HG03097 (cell line): ENCODE results near the gene TNN.
"Not testable (repeated sequence)": the region's sequence is repeated elsewhere in the genome, so short reads cannot be mapped to it uniquely, and the experiment has no call there.

ENCODE experiments used
- ATAC-seq: cut with Tn5 transposase; IDR thresholded peaks from one replicate; pipeline ENCODE4 v1.9.1; 2021; ENCODE audit not compliant: unreplicated experiment, low FRiP score

TNN gene, protein sequence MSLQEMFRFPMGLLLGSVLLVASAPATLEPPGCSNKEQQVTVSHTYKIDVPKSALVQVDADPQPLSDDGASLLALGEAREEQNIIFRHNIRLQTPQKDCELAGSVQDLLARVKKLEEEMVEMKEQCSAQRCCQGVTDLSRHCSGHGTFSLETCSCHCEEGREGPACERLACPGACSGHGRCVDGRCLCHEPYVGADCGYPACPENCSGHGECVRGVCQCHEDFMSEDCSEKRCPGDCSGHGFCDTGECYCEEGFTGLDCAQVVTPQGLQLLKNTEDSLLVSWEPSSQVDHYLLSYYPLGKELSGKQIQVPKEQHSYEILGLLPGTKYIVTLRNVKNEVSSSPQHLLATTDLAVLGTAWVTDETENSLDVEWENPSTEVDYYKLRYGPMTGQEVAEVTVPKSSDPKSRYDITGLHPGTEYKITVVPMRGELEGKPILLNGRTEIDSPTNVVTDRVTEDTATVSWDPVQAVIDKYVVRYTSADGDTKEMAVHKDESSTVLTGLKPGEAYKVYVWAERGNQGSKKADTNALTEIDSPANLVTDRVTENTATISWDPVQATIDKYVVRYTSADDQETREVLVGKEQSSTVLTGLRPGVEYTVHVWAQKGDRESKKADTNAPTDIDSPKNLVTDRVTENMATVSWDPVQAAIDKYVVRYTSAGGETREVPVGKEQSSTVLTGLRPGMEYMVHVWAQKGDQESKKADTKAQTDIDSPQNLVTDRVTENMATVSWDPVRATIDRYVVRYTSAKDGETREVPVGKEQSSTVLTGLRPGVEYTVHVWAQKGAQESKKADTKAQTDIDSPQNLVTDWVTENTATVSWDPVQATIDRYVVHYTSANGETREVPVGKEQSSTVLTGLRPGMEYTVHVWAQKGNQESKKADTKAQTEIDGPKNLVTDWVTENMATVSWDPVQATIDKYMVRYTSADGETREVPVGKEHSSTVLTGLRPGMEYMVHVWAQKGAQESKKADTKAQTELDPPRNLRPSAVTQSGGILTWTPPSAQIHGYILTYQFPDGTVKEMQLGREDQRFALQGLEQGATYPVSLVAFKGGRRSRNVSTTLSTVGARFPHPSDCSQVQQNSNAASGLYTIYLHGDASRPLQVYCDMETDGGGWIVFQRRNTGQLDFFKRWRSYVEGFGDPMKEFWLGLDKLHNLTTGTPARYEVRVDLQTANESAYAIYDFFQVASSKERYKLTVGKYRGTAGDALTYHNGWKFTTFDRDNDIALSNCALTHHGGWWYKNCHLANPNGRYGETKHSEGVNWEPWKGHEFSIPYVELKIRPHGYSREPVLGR (N-terminal part only)

GRCh38 chr1:175067362-175068106 is at the start of gene TNN:
Gene TNN (plus strand): TSS chr1:175067833. CDS start chr1:175077419, 9,586 bp downstream.
- ATAC-seq = no peak

GRCh38 chr1:175019524-175019923 is 48.1 kb upstream of the TNN start:
- no peak for ATAC-seq

- peak; percentile 90 for ATAC-seq
Measured at GRCh38 chr1:175023043-175023921, 44.4 kb upstream of the TNN start, which contains the start of gene MRPS14. Gene MRPS14 (minus strand): TSS chr1:175023425. CDS start chr1:175023408, 17 bp downstream.

- ATAC-seq = peak; percentile 13
Measured at GRCh38 chr1:175023922-175024242, 43.8 kb upstream of the TNN start.

- no peak for ATAC-seq
Measured at GRCh38 chr1:175024773-175025172, 42.9 kb upstream of the TNN start.

DNA sequence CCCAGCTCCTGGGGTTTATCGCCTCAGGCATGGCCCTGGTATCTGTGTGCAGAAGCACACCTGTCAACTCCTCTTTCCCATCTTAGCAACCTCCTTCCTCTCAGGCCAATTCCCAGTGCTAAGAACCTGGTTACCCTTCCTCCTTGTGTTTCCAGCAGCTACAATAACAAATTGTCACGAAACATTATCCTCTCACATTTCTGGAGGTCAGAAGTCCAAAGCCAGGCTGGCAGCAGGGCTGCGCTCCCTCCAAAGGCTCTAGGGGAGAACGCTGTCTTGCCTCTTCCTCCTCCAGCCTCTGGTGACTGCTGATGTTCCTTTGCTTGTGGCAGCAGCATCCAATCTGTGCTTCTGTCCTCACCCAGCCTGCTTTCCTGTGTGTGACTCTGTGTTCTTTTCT is 33.7 kb upstream of the TNN start:
- ATAC-seq = no peak

DNA sequence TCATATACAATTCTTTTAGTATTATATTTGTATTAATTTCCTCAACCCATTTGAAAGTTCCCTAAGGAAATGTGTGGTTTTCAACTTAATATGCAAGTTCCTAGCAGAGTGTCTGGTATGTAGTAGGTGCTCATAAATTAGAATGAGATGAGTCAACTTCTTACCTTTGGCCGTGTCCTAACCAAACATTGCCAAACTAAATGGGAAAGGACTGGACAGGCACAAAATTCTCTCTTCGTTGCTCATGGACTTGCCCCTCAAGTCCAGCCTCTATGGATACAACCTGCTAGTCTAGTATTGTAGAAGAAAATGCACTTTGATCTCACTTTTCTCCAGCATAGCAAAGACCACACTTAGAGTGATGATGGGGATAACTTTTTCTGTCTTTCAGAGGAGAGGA is 32.9 kb upstream of the TNN start:
- ATAC-seq = no peak

GRCh38 chr1:175035865-175036264 is 31.8 kb upstream of the TNN start:
- no peak for ATAC-seq

DNA sequence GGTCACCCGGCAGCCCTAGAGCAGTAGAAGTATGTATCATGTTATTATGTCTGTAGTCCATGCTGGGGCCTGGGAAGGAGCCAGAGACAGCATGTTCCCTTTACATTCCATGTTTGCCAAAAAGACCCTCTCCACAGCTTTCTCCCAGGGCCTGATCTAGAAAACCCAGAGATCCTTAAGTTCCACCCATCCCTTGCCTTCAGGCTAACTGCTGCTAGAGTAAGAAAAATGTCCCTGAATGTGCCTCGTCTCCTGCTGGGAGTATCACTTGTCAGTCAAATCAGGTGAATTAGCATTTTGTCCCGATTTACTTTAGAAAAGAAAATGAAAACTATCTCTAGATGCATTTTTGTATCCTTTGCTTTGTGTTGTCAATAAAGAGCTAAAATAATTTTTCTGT is 31.2 kb upstream of the TNN start:
- ATAC-seq = no peak

GRCh38 chr1:175037416-175037815 is 30.2 kb upstream of the TNN start:
- no peak for ATAC-seq

DNA sequence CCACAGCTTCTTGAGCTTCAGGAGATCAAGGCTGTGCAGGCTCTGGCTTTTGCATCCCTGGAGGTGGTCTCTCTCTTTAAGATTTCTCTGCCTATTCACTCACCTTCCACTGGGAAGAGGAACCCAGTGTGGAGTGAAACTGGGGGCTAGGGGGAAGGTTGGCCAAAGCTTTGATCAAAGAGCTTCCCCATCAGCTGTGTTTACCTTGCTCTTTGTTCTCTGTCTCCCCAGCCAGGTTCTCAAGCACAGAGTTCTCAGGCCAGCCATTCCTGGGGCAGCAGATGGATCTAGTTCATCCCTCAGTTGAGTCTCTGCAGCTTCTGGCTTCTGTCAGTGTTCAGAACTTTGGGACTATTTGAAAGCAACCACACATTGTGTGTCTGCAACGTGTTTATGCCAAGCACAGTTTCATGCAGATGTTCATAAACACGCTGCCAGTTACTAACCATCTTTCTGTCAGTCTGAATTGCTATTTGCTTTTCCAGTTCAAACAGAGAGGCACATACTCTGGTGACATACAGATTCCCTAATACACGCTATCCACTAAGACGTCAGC is 27.2 kb upstream of the TNN start:
- no peak for ATAC-seq

DNA sequence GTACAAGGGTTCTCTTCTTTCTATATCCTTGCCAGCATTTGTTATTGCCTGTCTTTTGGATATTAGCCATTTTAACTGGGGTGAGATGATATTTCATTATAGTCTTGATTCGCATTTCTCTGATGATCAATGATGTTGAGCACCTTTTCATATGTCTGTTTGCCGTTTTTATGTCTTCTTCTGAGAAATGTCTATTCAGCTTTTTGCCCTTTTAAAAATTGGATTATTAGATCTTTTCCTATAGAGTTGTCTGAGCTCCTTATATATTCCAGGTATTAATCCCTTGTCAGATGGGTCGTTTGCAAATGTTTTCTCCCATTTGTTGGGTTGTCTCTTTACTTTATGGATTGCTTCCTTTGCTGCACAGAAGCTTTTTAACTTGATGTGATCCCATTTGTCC is 25.0 kb upstream of the TNN start:
- no peak for ATAC-seq

- no peak for ATAC-seq
Measured at GRCh38 chr1:175043824-175044223, 23.8 kb upstream of the TNN start.

DNA sequence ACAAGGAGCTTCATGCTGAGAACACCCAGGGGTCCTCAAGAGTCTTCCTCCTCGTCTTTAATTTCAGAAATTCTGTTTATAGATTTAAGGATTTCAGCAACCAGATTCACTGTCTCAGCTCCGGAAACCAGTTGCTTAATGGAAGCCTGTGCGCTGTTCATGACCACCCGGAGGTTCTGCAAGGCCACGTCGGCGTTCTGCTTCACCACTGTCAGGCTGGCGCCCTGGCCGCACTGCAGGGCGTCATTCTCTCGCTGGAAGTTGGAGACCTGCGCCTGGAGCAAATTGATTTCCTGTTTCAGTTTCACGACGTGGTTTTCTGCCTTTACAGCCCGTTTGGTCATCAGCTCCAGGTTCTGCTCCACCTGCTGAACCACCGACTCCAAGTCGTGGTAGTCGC is 23.0 kb upstream of the TNN start:
- ATAC-seq = not testable (repeated sequence)

DNA sequence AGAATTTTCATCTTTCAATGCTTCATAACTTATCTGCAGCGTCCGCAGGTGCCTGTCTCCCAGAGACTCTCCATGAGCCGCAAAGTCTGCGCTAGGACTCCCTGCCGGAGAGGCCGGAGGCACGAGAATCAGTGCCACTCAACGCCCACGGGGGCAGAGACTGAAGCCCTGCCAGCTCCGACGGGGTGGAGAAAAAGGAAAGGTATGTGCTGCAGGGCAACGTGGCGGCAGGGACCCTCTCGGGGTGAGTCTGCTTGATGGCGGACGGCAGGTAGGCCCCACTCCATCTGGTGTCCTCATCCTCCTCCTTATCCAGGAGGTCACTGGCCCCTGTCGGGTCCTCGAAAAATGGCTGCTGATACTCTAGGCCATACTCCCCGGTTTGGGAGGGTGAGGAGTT is 22.5 kb upstream of the TNN start:
- ATAC-seq = no peak

- no peak for ATAC-seq
Measured at GRCh38 chr1:175045519-175045918, 22.1 kb upstream of the TNN start.

GRCh38 chr1:175050992-175051391 is 16.6 kb upstream of the TNN start:
- ATAC-seq = no peak

- no peak for ATAC-seq
Measured at GRCh38 chr1:175054736-175055135, 12.9 kb upstream of the TNN start.

DNA sequence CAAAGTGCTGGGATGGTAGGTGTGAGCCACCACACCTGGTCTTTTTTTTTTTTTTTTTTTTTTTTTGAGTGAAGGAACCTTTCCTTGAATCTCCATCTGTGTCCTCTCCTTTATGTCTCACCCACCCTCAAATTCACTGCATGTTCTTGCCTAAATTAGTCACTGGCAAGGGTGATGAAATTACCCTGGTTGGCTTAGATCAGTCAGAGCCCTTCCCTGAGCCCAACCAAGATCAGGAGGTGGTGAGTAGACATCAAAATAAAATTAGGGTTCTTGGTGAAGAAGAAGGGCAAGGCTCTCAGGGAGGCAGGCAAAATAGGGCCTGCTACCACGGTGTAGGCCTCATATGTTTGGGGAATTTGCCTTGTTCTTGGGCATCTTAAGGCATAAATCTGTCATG is 5.3 kb upstream of the TNN start:
- ATAC-seq = no peak
